HG02678 (cell line): Measurements from ENCODE around the gene KRTAP10-8.
"Not testable (repeated sequence)": the region's sequence is repeated elsewhere in the genome, so short reads cannot be mapped to it uniquely, and the experiment has no call there.

Source experiments
- ATAC-seq: cut with Tn5 transposase; IDR thresholded peaks from one replicate; pipeline ENCODE4 v1.9.1; 2021; ENCODE audit warnings: mild to moderate bottlenecking, moderate library complexity; ENCODE audit not compliant: unreplicated experiment

KRTAP10-8 gene

DNA sequence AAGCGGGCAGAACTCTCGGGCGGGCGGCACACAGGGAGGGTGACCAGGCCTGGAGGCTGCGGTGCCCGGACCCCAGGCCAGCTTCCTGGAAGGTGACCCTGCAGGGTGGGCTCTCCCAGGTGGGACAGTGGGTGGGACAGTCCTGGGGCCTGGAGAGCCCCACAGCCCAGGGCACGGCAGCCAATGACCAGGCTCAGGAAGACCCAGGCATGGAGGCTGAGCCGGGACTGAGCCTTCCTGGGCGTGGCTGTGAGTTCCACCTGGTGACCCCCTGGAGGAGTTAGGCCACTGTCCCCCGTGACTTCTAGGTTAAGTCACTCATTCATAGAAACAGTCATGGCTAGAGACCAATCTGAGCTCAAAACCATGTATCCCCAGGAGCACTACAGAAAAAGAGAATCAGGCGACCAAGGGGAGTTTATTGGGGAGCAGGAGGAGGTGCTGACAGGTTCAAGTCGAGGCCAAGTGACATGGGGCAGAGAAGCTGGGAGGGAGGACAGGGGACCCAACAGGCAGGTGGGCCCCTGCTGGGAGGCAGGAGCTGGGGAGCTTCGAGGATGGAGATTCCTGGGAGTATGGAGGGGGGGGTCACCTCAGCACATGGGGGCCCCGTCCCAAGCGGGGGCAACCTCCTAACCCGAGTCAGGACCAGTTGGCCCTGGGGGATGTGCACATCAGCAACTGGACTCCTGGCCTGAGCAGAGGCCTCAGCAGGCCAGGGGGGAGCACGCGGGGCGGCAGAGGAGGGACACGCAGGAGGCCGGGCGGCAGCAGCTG, 32.6 kb upstream of the KRTAP10-8 start:
- no peak for ATAC-seq

GRCh38 chr21:44579833-44580144, 32.1 kb upstream of the KRTAP10-8 start:
- no peak for ATAC-seq

DNA sequence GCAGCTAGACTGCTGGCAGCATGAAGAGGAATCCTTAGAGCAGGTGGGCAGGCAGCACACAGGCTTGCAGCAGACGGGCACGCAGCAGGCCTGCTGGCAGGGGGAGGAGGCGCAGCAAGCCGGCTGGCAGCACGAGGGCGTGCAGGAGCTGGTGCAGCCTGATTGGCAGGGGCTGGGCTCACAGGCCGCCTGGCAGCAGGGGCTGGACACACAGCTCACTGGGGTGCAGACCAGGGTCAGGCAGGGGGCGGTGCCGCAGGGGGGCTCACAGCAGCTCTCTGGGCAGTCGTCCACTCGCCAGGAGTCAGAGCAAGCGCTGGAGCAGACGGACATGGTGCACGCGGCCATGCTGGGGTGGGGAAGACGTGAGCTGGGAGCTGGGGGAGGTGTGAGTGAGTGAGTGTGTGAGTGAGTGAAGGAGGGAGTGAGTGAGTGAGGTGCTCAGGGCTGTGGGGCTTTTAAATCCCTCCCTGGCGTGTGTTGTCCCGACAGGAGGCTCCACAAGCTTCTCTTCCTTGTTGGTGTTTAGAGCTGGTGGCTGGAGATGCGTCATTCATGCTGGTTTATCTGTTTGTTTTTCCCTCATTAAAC, 31.6 kb upstream of the KRTAP10-8 start, which contains the start of gene KRTAP10-5:
Gene KRTAP10-5 (minus strand): TSS at position 374 of the 591 bp plus-strand sequence. CDS start 26 bp downstream, at position 348.
- not testable (repeated sequence) for ATAC-seq

GRCh38 chr21:44581158-44581557, 30.7 kb upstream of the KRTAP10-8 start:
- ATAC-seq, result no peak

GRCh38 chr21:44582055-44582454, 29.8 kb upstream of the KRTAP10-8 start:
- ATAC-seq, result no peak

DNA sequence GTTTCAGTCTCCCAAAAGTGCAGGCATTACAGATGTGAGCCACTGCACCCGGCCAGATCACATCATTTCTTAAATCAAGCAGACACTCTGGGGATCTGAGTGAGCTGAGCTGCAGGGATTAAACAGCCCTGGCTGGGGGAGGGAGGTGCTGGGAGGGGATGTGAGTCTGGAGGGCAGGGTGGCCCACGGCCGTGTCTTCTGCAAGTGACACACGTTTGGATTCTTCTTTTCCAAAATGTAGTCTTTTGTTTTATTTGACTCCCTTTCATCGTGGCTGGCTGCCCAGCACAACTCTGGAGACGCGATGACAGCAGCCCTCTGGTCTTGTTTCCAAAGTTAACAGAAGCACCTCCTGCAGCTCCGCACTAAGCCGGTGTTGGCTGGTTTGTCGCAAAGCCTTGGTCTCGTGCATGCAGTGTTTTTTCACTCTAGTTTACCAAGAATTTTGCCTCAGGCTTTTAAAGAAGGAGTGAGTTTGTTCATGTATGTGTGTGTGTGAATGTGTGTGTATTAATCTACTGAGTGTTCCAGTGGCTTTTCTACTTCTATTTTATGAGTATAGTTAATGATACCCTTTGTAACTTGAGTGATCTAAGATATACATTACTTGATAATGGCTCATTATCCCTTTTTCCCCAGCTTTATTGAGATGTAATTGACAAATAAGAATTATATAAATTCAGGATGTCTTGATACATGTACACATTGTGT, 28.6 kb upstream of the KRTAP10-8 start:
- no peak for ATAC-seq

- ATAC-seq, result no peak
These were observed 28.1 kb upstream of the KRTAP10-8 start for GRCh38 chr21:44583800-44584147.

DNA sequence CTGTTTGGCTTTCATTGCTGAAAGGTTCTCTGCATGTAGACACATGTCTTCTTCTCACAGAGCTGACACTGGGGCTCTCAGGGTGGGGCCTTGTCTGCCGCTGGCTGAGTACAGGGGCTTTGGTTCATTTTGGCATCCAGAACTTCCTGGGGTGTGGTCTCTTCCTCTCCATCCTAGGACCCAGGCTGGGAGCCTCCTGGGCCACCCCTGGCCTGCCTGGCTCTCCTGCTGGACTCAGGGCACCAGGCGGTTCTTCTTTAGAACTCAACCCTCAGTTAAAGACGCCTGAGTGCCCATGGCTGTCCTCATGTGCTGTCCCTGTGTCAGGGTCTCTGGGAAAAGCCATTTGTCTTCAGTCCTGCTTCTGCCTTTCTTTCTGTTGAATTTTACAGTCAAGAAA, 26.0 kb upstream of the KRTAP10-8 start:
- no peak for ATAC-seq

DNA sequence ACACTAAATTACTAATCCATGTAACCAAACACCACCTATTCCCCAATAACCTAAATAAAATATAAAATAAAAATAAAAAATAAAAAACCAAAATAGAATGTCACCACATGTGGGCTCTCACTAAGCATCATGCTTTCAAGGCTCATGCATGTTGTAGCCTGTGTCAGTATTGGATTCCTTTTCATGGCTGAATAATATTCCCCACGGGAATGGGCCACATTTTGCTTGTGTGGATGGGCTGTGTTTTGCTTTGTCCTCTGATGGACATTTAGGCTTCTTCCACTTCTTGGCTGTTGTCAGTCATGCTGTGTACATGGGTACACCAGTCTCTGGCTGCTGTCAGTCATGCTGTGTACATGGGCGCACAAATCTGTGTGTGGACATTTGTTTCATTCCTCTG, 22.8 kb upstream of the KRTAP10-8 start:
- ATAC-seq, result no peak

- ATAC-seq, result no peak
These were observed 22.1 kb upstream of the KRTAP10-8 start for GRCh38 chr21:44589586-44590305.

- no peak for ATAC-seq
These were observed 21.6 kb upstream of the KRTAP10-8 start for GRCh38 chr21:44590311-44590721.

- ATAC-seq, result not testable (repeated sequence)
These were observed 20.7 kb upstream of the KRTAP10-8 start for GRCh38 chr21:44590897-44591800.

DNA sequence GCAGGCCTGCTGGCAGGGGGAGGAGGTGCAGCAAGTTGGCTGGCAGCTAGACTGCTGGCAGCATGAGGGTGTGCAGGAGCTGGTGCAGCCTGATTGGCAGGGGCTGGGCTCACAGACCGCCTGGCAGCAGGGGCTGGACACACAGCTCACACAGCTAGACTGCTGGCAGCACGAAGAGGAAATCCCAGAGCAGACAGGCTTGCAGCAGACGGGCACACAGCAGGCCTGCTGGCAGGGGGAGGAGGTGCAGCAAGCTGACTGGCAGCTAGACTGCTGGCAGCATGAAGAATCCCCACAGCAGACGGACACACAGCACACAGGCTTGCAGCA, 20.1 kb upstream of the KRTAP10-8 start:
- ATAC-seq, result not testable (repeated sequence)

GRCh38 chr21:44592446-44593311, 19.2 kb upstream of the KRTAP10-8 start, which contains the start of gene KRTAP10-6:
TSS of gene KRTAP10-6 (minus strand) at chr21:44592505. CDS start at chr21:44592484, 21 bp downstream.
- ATAC-seq, result no peak

GRCh38 chr21:44593598-44594405, 18.1 kb upstream of the KRTAP10-8 start:
- ATAC-seq, result no peak

- ATAC-seq, result no peak
These were observed 17.4 kb upstream of the KRTAP10-8 start for GRCh38 chr21:44594406-44594916.

GRCh38 chr21:44595524-44595923, 16.4 kb upstream of the KRTAP10-8 start:
- no peak for ATAC-seq

DNA sequence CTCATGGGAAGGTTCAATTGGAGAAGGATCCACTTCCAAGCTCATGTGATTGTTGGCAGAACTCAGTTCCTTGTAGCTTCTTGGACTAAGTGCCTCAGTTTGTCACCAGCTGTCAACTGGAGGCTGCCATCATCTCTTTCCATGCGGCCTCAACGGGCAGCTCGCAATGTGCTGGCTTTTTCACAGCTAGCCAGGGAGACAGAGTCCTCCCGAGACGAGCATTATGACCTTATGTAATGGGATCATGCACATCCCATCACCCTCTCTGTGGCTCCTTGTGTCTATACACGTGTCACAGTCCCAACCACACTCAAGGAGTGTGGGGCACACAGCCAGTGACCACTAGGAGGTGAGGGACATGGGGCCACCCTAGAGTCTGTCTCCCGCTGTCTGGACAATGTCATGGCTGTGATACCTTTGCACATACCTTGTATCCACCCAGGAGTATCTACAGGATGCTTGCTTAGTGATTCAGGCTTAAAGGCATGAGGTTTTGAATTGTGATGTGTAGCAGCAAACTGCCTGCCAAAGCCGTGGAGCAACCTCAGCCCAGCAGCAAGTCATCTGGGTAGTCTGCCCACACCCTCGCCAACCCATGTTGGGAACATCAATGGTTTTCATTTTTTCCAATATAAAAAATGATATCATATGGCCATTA, 15.7 kb upstream of the KRTAP10-8 start:
- no peak for ATAC-seq
